K562 (cell line): ENCODE data around the gene ATL1. TPM values are rescaled to one million over a fixed set of nuclear protein-coding genes. Genes with fewer than 3 reads are reported as not detected.
A peak's percentile ranks its signal among the peaks of the same experiment; 100 is the strongest.

Source experiments
- CBX2 ChIP-seq: fragments of 200-600 bp; sonication (generic); IDR thresholded peaks from one replicate; pipeline ENCODE4 v1.6.1; 2012; ENCODE audit warnings: mild to moderate bottlenecking, low read length, inconsistent platforms; ENCODE audit not compliant: insufficient read depth, poor library complexity, severe bottlenecking
- CREM ChIP-seq: IDR thresholded peaks from 2 replicates; pipeline ENCODE4 v1.6.1; 2014; ENCODE audit warnings: antibody characterized with exemption, low read depth
- ELF1 ChIP-seq: fragments of 200-800 bp; sonication (Bioruptor generic); IDR thresholded peaks from 2 replicates; pipeline ENCODE4 v1.6.1; 2016; ENCODE audit warnings: missing genetic modification characterization, missing compliant biosample characterization
- NR2C1 ChIP-seq, 2 experiments: fragments of 450-650 bp; IDR thresholded peaks; 2 replicates each; pipeline ENCODE4 v1.6.1; 2017; ENCODE audit warnings: mild to moderate bottlenecking in 2 of 2, antibody characterized with exemption in 1 of 2, inconsistent platforms in 1 of 2, missing compliant biosample characterization in 1 of 2, missing genetic modification characterization in 1 of 2
- RUNX1 ChIP-seq: sonication (generic); IDR thresholded peaks from 2 replicates; pipeline ENCODE4 v1.6.1; 2016; ENCODE audit warnings: antibody characterized with exemption, low read depth
- SRSF7 ChIP-seq: fragments of 200-400 bp; formaldehyde crosslinking; optimal IDR thresholded peaks from 2 replicates; pipeline ENCODE3; 2017; ENCODE audit warnings: mild to moderate bottlenecking, low read depth, low read length
- THAP12 ChIP-seq: fragments of 250-450 bp; sonication (Bioruptor Pico); IDR thresholded peaks from 2 replicates; pipeline ENCODE4 v1.9.0; 2021; ENCODE audit warnings: mild to moderate bottlenecking, inconsistent platforms
- ZNF551 ChIP-seq: fragments of 250-450 bp; sonication (Bioruptor Pico); IDR thresholded peaks from 2 replicates; pipeline ENCODE4 v1.5.0; 2021; ENCODE audit warnings: mild to moderate bottlenecking, moderate library complexity
- polyA plus RNA-seq, 8 experiments: library from polyadenylated mRNA; depleted of rRNA in 4 of 8; stranded (reverse) in 5 of 8; unstranded in 3 of 8; fragments of >200 nt; fragmentation: Nextera tagmentation in 2 of 8; fragmentation: Illumina TruSeq in 1 of 8; extraction: Ambion mirVana in 2 of 8; extraction: Trizol in 1 of 8; gene quantifications; 2 replicates each; pipeline versions ENCODE4 v1.2.1 to v1.2.3, GENCODE V29; 2011 to 2014; ENCODE audit warnings: inconsistent platforms in 1 of 8, missing spikeins in 1 of 8
- total RNA-seq, 7 experiments: library from RNA; depleted of rRNA in 6 of 7; stranded (reverse); fragments of >200 nt in 6 of 7; fragmentation: Illumina TruSeq in 2 of 7; extraction: Trizol in 2 of 7; gene quantifications; 2 replicates each; pipeline versions ENCODE4 v1.2.1 to v1.2.3, GENCODE V29; 2011 to 2021; ENCODE audit warnings: low replicate concordance in 1 of 7
- TF ChIP-seq, protein P1 (sequence below): fragments of 250-450 bp; sonication (Bioruptor Pico); IDR thresholded peaks from 2 replicates; pipeline ENCODE4 v1.5.0; 2020; ENCODE audit warnings: mild to moderate bottlenecking
- TF ChIP-seq, protein P2 (sequence below): fragments of 450-650 bp; IDR thresholded peaks from 2 replicates; pipeline ENCODE4 v1.6.1; 2018; ENCODE audit warnings: mild to moderate bottlenecking, low read depth; ENCODE audit not compliant: partially characterized antibody
- TF ChIP-seq, protein P3 (sequence below), 2 experiments: fragments of 450-650 bp; formaldehyde crosslinking in 1 of 2; IDR thresholded peaks; 2 replicates each; pipeline versions ENCODE4 v1.4.0 to v1.6.1; 2014 to 2020; ENCODE audit warnings: mild to moderate bottlenecking in 2 of 2, borderline replicate concordance in 1 of 2, low read depth in 1 of 2

Gene ATL1
- total and polyA plus RNA-seq, 9 of the 15 experiments (the other 6 are each of a cell fraction or from before 2014, with no cell fraction given), result 0.04 to 0.16 (median 0.07) TPM; not detected in 4

GRCh38 chr14:50667996-50668825 lies 108.3 kb downstream of the ATL1 start, which contains the start of gene SAV1 (continued):
- TF ChIP-seq NR2C1 (IDR thresholded peaks at IDR 0.05) (no peak), NR2C1 (tag; IDR thresholded peaks at IDR 0.05) (no peak), ELF1 (tag) (peak; percentile 74), CREM (peak; percentile 66), RUNX1 (peak; percentile 44; the same call in 1 of the 2 replicates), SRSF7 (no peak), CBX2 (no peak), THAP12 (CRISPR knock-in tag) (0 out of 2 replicates have a peak, but pooled peaks have one; percentile 17), ZNF551 (CRISPR knock-in tag) (no peak; the same call in 1 of the 2 replicates)
- TF ChIP-seq, protein P1, sequence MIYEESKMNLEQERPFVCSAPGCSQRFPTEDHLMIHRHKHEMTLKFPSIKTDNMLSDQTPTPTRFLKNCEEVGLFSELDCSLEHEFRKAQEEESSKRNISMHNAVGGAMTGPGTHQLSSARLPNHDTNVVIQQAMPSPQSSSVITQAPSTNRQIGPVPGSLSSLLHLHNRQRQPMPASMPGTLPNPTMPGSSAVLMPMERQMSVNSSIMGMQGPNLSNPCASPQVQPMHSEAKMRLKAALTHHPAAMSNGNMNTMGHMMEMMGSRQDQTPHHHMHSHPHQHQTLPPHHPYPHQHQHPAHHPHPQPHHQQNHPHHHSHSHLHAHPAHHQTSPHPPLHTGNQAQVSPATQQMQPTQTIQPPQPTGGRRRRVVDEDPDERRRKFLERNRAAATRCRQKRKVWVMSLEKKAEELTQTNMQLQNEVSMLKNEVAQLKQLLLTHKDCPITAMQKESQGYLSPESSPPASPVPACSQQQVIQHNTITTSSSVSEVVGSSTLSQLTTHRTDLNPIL (CRISPR knock-in tag), result no peak
- TF ChIP-seq, protein P2, sequence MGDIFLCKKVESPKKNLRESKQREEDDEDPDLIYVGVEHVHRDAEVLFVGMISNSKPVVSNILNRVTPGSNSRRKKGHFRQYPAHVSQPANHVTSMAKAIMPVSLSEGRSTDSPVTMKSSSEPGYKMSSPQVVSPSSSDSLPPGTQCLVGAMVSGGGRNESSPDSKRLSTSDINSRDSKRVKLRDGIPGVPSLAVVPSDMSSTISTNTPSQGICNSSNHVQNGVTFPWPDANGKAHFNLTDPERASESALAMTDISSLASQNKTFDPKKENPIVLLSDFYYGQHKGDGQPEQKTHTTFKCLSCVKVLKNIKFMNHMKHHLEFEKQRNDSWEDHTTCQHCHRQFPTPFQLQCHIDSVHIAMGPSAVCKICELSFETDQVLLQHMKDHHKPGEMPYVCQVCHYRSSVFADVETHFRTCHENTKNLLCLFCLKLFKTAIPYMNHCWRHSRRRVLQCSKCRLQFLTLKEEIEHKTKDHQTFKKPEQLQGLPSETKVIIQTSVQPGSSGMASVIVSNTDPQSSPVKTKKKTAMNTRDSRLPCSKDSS, result no peak
- TF ChIP-seq, protein P3, sequence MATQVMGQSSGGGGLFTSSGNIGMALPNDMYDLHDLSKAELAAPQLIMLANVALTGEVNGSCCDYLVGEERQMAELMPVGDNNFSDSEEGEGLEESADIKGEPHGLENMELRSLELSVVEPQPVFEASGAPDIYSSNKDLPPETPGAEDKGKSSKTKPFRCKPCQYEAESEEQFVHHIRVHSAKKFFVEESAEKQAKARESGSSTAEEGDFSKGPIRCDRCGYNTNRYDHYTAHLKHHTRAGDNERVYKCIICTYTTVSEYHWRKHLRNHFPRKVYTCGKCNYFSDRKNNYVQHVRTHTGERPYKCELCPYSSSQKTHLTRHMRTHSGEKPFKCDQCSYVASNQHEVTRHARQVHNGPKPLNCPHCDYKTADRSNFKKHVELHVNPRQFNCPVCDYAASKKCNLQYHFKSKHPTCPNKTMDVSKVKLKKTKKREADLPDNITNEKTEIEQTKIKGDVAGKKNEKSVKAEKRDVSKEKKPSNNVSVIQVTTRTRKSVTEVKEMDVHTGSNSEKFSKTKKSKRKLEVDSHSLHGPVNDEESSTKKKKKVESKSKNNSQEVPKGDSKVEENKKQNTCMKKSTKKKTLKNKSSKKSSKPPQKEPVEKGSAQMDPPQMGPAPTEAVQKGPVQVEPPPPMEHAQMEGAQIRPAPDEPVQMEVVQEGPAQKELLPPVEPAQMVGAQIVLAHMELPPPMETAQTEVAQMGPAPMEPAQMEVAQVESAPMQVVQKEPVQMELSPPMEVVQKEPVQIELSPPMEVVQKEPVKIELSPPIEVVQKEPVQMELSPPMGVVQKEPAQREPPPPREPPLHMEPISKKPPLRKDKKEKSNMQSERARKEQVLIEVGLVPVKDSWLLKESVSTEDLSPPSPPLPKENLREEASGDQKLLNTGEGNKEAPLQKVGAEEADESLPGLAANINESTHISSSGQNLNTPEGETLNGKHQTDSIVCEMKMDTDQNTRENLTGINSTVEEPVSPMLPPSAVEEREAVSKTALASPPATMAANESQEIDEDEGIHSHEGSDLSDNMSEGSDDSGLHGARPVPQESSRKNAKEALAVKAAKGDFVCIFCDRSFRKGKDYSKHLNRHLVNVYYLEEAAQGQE (IDR thresholded peaks at IDR 0.05; ENCODE audit: borderline replicate concordance), result peak; percentile 5; the same call in 1 of the 2 replicates
- TF ChIP-seq, protein P3 (CRISPR knock-in tag; IDR thresholded peaks at IDR 0.05; ENCODE audit: low read depth), result no peak
